HG03442 (cell line): ENCODE measurements around the gene ADA.
A peak's percentile ranks its signal among the peaks of the same experiment; 100 is the strongest.

Experiments used
- ATAC-seq: cut with Tn5 transposase; IDR thresholded peaks from one replicate; pipeline ENCODE4 v1.9.1; 2021; ENCODE audit warnings: mild to moderate bottlenecking, moderate library complexity; ENCODE audit not compliant: unreplicated experiment

Gene ADA

DNA sequence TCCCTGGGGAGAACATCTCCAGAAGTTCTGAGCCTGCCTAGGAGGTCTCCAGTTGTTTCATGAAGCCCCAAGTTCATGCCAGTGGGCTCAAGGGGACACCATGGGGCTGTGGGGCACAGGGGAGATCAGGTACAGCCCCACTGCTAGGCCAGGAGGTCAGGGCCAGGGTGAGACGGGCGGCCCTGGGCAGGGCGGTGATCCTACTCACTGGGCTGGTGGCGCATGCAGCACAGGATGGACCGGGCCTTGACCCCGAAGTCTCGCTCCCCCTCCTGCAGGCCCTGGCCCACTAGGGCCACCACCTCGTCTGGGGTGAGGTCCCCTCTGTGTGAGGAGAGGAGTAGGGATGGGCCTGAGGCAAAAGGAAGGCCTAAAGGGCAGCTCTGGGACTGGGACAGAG lies 26.1 kb downstream of the ADA start:
- ATAC-seq: no peak

DNA sequence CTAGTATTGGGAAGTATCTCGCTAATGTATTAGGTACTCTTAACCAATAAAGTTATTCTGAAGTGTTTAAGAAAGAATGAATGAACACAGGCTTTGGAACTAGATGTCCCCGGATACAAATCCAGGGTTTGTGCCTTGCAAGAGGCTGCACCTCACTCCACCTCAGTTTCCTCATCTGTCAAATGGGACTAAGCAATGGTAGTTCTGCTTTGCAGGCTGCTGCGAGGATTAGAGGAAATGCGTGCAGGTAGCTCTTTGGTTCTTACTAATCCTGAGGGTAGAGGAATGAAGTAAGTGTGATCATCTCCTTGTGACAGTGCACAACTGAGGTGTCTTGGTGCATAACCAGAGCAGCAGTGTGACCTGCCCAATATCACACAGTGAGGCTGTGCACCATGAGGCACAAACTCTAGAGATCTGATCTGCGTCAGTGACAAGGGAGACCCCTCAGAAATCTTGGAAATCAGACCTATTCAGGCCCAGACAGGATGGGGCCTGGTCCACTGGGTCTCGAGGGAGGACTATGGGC lies 26.7 kb downstream of the ADA start:
- ATAC-seq: no peak

- no peak for ATAC-seq
Measured at GRCh38 chr20:44624152-44624551, 27.3 kb downstream of the ADA start.

DNA sequence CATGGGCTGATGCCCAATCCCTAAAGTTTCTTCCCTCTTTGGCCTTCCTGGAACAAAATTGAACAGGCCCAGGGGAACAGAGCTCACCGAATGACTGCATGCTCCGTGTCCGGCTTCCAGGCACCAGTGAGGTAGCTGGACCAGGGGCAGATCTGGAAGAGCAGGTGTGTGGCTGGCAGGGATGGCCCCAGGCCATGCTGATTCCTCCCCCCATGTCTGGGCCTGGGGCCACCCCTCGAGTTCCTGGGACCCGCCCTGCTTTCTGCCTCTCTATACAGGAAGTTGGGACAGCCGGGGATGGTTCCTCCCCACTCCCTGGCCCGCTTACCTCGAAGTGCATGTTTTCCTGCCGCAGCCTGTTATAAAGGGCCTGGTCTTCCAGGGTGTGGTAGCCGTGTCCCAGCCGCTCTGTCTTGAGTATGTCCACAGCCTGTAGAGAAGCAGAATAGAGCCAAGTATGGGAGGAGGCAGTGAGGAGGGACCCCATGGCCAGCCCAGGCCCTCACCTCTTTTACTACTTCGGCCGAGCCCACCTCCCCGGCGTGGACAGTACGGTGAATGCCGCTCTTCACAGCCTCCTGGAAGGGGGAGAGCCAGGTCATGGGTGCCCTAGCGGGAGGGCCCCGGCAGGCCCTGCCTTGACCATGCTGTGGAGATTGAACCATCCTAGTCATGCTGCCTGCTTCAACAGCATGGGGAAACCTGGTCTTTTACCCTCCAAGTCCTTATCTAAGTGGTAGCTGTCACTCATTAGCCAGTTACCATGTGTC lies 28.8 kb downstream of the ADA start:
- no peak for ATAC-seq

DNA sequence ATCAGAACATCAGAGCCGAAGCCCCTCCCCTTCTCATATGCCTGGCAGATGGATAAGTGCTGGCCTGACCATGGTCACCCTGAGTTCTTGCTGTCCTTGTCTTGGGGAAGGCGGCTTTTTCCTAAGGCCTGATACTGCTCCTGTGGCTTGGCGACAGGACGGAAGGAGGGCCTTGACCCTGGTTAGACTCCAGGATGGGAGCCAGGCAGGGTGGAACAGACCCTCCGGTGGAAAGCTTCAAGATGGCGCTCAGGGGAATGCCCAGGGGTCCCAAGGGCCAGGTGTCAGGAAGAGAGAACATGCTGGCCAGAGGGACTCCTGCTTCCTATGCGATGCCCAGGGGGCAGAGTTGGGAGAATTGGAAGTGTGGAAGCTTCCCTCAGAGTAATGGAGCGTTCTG lies 29.6 kb downstream of the ADA start:
- ATAC-seq: no peak

DNA sequence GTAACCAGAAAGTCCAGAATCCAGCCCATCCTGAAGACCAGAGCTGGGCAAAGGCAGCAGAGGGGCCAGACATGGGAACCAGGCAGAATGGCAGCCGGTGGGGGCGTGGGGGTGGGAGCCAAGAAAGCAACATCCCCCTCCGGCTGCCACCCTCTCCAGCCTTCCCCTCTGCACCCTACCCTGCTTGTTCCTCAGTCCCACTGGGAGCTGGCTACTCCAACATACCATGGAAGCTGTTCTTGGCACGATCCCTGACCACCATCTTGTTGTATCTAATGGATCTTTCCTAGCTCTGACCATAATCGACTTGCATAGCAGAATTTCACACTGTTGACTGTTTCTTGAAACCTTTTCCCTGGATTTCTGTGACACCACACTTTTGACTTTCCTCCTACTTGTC lies 30.2 kb downstream of the ADA start:
- ATAC-seq: no peak

GRCh38 chr20:44620030-44620429 lies 31.5 kb downstream of the ADA start:
- ATAC-seq: no peak

DNA sequence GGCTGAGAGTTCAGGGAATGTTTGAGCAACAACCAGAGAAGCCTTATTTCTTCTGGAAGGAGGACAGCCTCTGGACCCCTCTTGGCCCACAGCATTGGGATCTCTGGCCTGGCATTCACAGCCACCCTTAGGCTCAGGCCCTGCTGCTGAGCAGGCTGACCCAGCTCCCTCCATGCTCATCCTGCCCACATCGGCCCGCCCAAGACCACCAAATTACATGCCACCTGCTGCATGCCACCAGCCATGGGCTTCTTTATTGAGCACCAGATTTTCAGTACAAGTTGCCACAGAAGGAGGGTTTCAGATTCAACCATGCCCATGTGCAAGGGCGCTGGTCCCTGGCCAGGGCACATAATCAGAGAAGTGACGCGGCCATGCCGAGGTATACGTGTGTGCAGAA lies 32.2 kb downstream of the ADA start:
- ATAC-seq: no peak

DNA sequence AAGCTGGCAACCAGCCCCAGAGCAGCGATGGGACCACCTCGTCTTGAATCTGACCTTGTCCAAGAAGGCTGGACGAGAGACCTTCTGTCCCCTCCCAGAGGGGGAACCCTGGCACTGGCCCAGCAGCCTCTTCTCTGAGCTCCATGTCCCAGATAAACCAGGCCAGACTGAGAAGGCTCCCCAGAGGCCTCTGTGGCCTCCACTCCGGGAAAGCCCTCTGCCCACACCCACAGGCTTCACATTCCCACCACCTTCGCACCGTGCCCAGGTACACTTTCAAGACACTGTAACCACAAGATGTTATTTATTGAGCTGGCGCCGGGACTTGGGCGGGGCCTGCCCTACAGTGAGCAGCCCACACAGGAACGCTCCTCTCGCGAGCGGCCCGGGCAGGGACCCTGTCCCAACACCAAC lies 33.2 kb downstream of the ADA start:
- ATAC-seq: no peak

GRCh38 chr20:44616604-44616964 lies 34.9 kb downstream of the ADA start:
- no peak for ATAC-seq

- no peak for ATAC-seq
Measured at GRCh38 chr20:44615876-44616603, 35.5 kb downstream of the ADA start.

- ATAC-seq: no peak
Measured at GRCh38 chr20:44615169-44615791, 36.2 kb downstream of the ADA start.

GRCh38 chr20:44614525-44614924 lies 37.0 kb downstream of the ADA start:
- no peak for ATAC-seq

DNA sequence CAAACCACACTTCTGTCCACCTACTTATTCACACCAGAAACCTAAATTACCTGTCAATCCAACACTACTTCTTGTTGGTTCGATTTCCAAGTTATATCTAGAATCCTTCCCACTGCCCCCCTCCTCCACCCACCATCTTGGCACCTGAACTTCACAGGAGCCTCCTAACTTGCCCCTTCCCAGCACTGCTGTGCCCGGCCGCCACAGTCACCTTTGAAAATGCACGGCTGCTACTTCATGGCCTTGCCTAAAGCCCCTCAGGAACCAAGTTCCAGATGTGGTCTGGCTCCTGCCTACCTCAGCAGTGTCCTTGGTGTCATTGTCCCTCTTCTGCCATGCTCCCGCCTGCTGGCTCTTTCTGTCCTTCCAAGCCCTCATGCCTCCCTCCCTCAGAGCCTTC lies 37.9 kb downstream of the ADA start:
- ATAC-seq: no peak

DNA sequence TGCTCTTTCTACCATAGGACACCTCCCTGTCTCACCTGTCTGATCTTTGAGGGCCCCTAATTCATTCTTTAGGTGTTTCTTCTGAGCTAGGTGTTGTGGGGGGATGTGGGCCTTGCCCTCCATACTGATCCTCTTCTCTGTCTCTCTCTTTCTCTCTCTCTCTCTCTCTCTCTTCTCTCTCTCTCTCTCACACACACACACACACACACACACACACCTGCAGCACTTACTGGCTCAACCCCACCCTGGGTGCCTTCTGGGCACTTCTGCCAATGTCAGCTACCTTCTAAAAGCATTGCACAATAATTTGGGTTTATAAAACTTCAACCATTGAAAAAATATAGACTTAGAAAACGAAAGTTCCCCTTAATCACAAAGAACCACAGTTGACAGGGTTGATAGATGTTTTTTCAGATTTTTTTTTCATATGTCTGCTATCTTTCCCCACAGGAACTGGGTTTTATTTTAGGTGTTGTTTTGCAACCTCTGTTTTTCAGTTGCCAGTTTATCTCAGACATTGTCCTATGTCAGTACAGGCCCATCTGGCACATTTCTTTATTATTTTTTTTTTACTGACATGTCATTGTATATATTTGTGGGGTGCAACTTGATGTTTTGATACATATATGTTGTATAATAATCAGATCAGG lies 41.1 kb downstream of the ADA start:
- no peak for ATAC-seq

DNA sequence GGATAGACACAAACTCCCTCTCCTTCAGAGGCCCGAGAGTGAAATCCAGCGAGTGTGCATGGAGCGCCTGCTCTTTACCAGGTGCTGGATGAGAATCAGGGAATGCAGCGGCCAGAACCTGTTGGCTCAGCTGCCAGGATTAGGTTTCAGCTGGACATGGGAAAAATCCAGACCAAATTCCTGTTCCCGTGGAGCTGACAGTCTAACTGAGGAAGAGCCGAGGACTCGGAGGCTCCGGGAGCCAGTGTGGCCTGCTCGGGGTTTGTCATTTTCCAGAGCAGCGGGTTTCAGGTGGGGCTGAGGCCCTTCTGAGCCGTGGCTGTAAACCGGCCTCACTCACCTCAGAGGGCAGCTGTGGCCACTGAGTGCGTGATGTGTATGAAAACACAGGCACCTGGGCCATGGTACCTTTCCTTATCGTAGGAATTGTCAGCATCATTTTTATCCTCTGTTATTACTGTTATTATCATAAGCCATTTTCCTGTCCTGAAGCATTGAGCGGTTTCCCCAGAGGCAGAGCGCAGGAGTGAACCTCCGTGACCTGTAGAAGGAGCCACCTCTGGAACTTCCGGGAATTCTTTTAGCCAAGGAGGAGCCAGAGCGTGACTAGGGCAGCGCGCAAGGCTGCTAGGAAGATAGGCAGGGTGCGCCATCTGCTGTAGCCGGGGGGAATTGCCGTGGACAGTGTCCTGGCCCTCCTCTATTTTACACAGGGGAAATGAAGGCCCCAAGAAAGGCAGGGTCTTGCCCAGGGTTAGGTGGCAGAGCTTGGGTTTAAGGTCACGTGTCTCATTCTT lies 41.8 kb downstream of the ADA start:
- ATAC-seq: peak; percentile 77

DNA sequence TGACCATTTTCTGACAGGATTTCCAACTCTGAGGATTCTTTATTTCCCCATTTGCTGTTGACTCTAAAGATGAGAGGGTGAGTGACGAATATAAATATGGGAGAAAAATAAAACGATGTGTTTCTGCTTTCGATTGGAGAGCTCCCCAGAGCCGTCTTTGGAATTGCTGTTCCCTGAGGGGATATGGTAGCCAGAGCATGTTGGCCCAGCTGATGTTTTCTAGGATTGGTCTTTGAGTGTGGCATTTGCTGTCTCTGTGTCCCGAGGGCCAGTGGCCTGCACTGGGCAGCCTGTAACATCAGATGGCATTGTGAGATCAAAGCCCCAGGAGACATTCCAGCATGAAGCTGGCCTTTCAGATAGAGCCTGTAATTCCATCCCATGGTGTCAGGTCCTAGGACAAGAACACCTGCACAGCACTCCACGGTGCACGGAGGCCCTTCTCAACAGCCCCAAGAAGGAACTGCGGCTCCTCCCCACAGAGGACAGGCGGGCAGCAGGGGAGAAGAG lies 42.4 kb downstream of the ADA start:
- no peak for ATAC-seq

- no peak for ATAC-seq
Measured at GRCh38 chr20:44606725-44607441, 44.6 kb downstream of the ADA start.

- no peak for ATAC-seq
Measured at GRCh38 chr20:44603327-44603726, 48.2 kb downstream of the ADA start.

DNA sequence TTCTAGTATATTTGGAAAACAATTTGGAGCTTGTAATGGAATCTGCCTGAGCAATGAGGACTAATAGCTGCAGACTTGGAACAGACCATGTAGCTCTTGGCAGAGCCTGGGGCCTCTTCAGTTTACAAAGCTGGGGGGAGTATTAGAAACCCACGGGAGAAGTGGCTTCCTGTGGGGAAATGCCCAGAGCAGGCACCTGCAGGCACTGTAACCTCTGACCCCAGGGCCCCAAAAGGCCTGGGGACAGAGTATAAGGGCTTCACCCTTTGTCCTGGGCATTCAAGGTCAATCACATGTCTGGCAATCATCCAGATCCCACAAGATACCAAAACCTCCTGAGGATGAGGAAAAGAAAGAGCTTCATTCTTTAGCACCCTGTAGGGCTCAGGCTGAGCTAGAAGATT lies 49.7 kb downstream of the ADA start:
- no peak for ATAC-seq
